T-helper 1 cell treated with Interleukin-12 subunit alpha and Interleukin-12 subunit beta and Interleukin-4 antibody, amounts not matched to agents 30 ng/mL and 1 ng/mL, for 36 hours (primary cell): ENCODE measurements around the gene PRRX2. TPM values are rescaled to one million over a fixed set of nuclear protein-coding genes. Genes with fewer than 3 reads are reported as not detected.
"Not testable (repeated sequence)": the region's sequence is repeated elsewhere in the genome, so short reads cannot be mapped to it uniquely, and the experiment has no call there.

Experiments
- intact Hi-C: fragments of 100-400 bp; cut with micrococcal nuclease; formaldehyde crosslinking; loops from one replicate; pipeline ENCODE4 v1.15.1; 2024
- total RNA-seq: library from RNA; stranded (reverse); gene quantifications from 2 replicates; pipeline ENCODE4 v1.2.3, GENCODE V29; 2022

PRRX2 gene
- total RNA-seq, 1 donor from 2014 or later = 1.5 TPM

DNA sequence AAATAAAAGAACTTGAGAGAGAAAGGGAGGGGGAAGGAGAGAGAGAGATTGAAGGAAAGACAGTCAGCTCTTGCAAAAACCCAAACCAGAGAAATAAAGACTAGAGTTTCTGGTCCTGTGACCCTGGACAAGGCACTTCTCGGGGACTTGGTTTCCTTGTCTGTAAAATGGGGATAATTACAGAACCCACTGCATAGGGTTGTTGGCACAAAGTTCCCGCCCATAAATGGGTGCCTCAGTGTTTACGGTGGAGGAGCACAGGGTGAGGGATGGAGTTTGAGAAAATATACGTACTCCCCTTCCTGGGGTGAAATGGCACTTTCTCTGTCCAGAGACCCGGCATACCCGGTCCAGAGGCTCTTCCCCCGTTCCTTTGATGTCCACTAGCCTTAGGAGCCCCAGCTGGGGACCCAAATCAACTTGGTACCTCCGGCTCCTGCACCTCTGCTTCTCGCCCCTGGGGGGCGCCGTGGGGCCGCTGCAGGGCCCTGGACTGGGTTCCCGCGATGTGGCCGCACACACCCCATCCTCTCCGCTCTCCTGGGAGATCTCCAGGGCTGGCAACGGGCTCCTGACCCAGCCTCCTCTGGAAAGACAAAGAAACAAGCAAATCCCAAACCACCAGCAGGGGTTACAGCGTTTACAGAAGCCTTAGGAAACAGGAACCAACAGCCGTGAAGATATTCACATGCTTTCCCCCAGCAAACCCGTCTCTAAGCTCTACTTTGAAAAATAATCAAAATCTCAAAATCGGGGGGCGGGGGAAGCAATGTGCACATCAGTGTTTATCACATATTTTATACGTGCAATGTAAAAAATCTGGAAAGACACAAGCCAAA, 61.1 kb downstream of the PRRX2 start:
- intact Hi-C loops = loop anchor here (1.0 to 5.0 kb wide), 4 partner anchors 11 to 511 kb away; no protein-coding TSS in a partner anchor

DNA sequence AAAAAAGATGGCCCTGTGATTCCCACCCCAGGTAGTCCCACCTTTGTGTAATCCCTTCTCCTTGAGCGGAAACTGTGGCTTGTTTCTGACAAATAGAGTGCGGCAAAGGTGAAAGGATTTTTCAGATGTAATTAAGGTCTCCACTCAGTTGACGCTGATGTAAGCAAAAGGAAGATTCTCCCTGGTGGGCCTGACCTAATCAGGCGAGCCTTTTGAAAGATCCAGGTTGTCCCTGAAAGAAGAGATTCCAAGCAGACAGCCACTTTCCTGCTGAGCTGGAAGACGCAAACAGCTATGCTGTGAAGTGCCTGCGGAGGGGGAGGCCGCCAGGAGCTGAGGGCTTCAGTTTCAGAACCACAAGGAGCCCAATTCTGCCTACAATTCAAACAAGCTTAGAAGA, 63.3 kb downstream of the PRRX2 start:
- intact Hi-C loops = loop anchor here (5.0 kb wide), 1 partner anchor 509 kb away; no protein-coding TSS in a partner anchor

DNA sequence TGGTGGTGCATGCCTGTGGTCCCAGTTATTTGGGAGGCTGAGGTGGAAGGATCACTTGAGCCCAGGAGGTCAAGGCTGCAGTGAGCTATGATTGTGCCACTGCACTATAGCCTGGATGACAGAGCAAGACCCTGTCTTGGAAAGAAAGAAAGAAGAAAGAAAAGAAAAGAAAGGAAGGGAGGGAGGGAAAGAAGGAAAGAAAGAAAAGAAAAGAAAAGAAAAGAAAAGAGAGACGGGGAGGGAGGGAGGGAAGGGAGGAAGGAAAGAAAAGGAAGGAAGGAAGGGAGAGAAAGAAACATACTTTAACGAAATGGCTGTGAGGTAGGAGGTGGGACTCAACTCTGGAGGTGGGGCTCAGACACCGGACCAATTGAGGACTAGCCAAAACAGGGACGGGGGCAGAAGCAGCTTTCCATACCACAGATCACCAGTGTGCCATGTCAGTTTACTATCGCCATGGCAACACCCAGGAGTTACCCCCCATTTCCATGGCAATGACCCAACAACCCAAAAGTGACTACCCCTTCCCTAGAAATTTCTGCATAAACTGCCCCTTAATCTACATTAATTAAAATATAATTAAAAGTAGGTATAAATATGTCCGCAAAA, 66.1 kb downstream of the PRRX2 start:
- intact Hi-C loops = no loop called here

DNA sequence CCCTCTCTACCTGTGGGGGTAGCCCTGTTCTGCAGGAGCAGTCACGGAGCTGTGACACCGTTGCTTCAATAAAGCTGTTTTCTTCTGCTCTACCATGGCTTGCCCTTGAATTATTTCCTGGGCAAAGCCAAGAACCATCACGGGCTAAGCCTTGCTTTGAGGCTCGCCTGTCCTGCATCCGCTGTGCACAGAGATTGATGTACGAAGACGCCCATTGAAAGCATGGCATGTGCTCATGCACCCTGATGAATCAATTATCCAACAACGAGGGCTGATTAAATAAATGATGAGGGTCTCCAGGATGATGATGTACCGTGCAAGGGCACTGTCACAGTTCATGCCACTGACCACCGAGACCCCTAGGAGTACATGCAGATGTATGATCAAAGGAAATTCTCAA, 66.7 kb downstream of the PRRX2 start:
- intact Hi-C loops = no loop called here

DNA sequence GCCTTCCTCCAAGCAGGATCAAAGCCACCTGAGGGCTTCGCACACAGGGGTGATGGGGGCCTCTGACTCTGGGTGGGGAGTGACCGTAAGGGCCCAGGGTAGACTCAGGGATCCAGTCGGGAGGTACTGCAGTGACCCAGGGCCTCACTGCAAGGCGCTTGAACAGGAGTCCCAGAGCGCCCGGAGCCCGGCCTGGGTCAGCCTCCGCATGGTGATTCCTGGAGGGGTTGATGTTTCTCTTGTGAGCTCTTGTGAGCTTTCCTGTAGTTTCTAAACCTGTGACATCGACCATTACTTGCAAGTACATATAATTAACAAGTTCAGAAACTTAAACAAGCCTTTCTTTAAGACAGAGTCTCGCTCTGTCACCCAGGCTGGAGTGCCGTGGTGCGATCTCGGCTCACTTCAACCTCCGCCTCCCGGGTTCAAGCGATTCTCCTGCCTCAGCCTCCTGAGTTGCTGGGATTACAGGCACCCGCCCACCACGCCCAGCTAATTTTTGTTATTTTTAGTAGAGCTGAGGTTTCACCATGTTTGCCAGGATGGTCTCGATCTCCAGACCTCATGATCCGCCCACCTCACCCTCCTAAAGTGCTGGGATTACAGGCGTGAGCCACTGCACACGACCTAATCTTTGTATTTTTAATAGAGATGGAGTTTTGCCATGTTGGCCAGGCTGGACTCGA, 67.6 kb downstream of the PRRX2 start:
- intact Hi-C loops = no loop called here

DNA sequence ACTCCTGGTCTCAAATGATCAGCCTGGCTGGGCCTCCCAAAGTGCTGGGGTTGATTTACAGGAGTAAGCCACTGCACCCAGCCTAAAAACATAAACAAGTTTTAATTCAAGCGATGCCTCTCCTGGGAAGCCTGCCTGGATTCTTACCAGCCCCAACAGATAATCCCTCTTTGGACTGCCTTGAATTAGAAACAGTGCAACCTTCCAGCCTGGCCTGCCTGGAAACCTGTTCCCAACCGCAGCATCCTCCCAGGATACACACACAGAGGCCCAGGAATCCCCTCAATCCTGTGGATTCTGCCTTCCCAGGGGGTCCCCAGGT, 68.1 kb downstream of the PRRX2 start:
- intact Hi-C loops = no loop called here

DNA sequence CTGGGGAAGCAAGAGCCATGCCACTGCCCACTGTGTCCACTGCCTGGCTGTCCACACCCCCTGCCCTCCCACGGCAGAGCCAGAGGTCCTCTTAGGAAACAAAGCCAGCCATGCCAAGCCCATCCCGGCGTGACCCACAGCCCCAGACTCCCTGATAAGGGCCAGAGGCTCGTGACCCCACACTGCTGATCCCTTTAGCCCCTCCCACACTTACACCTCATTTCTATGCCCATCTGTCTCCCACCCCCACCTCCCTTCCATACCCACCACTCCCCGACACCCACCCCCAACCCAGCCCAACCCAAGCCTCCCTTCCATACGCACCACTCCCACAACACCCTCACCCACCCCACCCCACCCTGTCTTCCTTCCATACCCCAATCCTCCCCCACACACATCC, 70.1 kb downstream of the PRRX2 start:
- intact Hi-C loops = loop anchor here (5.0 kb wide), 1 partner anchor 152 kb away; no protein-coding TSS in a partner anchor

DNA sequence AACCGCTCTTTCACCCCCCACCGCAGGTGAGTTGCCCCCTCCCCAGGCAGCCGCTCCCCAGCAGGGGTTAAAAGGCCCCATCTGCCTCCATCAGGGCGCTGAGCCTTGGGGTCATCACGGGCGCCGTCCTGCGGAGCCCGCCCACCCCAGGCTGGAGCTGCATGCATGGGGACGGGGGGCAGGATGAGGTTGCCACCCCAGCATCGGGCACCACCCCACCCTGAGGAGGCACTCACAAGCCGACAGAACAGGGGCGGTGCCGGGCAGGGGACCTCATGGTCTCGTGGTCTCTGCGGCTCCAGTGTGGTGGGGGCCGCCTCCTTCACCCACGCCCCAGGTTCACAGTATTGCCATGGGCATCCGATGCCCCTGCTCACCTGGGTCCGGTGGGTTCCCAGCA, 70.9 kb downstream of the PRRX2 start:
- intact Hi-C loops = loop anchor here (5.0 kb wide), 1 partner anchor 151 kb away; no protein-coding TSS in a partner anchor

DNA sequence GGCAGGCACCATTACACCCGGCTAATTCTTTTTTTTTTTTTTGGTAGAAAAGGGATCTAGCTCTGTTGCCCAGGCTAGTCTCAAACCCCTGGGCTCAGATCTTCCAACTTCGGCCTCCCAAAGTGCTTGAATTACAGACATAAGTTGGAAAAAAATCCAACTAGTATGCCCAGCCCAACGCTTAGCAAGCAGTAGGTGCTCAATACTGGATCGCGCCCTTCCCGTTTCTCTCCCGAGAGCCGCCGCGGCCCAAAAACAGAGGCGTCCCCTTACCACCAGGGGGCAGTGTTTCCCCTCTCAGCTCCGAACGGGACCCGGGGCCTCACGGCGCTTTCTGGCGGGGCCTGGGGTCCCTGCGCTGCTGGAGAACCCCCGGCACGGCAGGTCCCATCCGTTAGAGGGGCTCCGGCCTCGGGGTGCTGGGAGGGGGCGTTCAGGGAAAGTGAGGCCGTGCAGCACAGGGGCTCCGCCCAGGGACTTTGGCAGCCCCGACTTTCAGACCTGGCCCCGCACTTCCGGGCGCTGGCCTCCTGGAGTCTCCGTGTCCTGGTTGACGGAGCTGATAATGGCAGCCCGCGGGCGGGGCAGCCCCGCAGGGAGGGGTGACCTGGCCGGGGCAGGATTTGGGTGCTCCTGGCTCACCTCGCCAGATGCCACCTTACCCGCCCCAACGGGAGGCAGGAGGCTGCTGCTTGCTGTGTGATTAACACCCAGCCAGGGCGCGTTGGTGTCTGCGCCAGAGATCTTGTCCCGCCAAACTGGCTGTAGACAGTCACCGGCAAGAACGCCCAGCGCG, 72.2 kb downstream of the PRRX2 start:
- intact Hi-C loops = loop anchor here (1.0 to 5.0 kb wide), 5 partner anchors 11 to 150 kb away; partner anchors contain the start of gene ASB6

DNA sequence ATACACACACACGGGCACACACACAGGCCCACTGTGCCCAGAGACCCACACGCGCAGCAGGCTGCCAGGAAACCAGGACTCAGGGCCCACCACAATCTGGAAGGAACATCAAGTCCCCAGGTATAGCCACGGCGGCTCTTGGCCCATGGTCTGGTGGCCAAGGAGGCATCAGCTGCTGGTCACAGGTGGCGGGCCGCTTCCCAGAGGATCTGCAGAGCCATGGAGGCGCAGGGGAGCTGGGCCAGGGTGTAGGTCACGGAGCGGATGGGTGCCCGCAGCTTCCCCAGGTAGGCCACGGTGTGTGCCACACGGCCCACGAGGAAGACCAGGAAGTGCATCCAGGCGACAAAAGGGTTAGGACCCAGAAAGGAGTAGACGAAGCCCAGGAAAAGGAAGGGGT, 74.0 kb downstream of the PRRX2 start:
- intact Hi-C loops = loop anchor here (5.0 kb wide), 1 partner anchor 148 kb away; no protein-coding TSS in a partner anchor

DNA sequence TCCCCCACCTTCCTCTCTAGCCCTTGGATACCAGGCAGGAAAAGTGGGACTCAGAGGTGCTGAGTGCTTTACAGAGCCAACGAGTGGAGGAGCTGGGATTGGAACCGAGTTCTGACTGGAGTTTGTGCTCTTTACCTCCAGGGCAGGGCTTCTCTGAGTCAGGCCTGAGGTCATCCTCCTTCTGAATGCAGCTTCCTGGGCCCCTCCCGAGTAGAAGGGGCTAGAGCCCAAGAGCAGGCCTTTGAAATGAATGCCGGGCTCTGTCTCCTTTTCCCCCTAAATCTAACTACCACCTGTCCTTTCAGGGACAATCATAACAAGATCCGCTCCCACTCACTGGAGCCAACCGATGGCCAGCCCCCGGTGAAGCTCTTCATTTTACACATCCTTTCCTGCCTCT, 74.7 kb downstream of the PRRX2 start:
- intact Hi-C loops = no loop called here

DNA sequence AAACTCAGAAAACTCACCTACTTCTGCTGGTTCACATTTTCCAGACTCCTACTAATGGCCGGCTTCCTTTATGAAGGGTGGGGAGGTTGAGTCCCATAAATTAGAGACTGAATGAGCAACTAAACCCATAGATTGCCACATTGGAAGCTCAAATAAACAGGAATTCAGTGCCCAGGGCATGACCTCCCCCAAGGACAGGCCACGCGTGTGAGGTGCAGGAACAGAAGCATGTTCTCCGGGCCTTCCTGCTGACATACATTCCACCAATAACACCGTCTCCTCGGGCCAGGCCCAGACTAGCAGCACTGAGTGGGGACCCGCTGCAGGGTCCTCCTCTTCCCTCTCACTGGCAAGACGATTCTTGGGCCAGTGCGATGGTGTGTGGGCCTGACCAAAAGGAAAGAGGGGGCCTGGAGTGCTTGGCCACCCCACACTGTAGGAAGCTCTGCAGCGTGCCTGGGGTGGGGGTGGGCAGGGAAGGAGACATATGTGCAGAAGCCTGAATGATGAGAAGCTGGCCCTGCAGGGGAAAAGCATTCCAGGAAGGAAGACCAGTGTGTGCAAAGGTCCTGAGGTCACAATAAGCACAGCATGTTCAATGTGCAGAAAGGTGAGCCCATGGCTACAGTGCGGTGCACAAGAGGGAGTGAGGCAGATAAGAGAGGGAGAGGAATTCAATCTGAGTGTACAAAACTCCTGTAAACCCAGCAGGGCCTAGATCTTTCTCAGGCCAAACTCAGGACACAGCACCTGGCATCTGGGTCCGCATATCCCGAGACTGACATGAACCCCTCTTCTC, 75.4 kb downstream of the PRRX2 start:
- intact Hi-C loops = no loop called here

DNA sequence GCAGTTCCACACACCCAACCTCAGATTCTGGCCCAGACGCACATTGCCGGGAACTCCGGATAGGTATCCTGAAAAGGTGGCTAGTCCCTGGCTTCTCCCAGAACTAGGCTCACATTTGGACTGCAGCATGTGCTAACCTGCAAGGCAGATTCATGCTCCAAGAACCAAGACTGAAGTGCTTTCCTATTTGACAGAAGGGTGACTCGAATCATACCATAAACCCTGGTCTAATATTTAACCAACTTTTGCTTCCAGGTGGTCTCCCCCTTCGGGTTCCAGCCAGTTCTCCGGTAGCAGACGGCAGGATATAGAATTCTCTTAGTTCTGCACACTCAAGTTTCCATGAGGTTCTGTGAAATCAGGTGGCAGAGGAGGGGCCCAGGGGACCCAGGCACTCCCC, 79.8 kb downstream of the PRRX2 start:
- intact Hi-C loops = no loop called here

DNA sequence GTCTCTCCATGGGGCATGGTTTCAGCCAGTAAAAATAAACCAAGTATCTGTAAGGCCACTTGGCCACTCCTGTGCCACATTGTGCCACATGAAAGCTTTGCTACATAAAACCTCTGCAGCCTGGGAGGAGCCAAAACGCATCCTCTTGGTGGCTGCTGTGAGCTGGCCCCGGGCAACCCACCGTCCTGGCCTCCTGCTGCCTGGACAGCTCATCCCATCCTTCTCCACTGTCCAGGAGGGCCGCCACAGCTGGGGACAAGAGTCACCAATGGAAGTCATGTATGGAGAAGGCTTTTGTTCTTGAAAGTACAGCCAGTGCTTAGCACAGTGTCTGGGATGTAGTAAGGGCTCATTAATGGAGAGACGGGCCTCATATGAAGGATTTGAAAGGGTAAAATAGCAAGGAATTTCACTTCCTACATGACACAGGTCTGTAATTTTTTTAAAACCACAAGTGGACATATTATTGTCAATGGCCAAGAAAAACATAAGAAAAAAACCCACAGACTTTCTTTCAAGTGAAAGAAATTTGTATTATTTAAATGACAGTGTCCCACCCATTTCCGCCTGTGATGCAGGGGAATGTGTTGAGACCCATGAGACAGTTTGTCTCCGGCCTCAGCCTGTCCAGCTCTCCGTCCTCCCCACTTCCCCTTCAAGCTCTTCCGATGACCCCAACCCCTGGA, 80.8 kb downstream of the PRRX2 start:
- intact Hi-C loops = no loop called here

DNA sequence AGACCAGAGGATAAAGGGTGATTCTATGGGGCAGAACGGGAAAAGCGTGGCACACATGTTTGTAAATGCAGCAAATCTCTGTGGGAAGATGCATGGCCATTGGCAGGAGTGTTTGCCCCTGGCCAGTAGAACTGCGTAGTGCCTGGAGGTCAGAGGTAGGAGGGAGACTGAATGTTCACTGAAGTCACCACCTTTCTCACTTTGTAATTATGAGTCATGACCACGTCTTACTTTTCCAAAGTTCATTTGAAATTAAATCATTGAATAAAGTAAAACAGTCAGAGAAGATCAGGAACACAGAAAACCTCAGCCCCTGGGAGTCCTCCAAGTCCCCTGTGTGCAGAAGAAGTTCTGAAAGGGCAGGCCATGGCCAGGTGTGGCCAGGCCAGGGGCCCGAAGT, 82.8 kb downstream of the PRRX2 start:
- intact Hi-C loops = no loop called here

DNA sequence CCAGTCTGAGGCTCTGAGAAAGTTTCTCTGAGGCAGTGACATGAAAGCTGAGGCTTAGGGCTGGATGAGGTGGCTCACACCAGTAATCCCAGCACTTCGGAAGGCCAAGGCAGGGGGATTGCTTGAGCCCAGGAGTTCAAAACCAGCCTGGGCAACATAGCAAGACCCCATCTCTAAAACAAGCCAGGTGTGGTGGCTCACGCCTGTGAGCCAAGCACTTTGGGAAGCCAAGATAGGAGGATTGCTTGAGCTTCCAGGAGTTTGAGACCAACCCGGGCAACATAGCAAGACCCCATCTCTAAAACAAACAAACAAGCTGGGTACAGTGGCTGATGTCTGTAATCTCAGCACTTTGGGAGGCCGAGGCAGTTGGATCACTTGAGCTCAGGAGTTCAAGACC, 83.6 kb downstream of the PRRX2 start:
- intact Hi-C loops = not testable (repeated sequence)

DNA sequence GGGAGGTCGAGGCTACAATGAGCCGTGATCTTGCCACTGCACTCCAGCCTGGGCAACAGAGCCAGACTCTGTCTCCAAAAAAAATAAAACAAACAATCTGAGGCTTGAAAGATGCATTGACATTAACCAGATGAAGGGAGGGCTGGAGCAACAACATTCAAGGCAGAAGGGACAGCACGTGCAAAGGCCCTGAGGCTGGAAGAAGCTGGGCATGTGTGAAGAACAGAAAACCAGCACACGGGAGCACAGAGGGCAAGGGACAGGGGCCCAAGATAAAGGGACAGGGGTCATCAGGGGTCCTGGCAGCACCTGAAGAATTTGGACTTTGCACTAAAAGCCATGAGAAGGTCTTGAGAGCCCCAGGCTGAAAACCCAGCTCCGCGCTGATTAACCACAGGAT, 84.1 kb downstream of the PRRX2 start:
- intact Hi-C loops = no loop called here

DNA sequence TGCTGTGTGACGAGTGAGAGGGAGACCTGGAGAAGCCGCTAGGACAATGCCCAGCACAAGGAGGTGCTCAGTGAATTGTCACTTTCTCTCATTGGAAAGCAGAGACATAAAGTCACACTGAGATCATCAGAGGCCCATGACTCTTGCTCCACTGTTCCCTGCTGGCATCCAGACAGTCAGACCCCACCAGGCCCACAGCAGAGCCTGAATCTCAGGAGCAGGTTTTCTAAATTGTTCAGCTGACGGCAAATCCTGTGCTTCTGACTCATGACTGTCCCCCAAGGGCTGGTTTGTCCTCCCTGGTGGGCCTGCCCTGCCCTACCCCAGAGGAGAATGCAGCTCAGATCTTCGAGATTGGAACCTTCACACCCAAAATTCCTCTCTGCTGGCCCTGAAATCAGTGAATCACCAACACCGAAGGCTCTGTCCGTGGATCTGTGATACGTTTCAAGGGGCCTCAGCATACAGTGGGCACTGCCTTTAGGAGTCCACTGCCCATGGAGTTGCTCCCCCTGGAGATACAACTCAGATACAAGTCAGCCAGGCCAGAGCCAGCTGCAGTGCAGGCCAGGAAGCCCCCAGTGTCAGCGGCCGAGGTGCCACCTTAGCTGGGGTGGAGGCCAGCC, 84.7 kb downstream of the PRRX2 start:
- intact Hi-C loops = no loop called here
